Trophoblast cell (in vitro differentiated cells and primary cell): Measurements from ENCODE around the gene KHDRBS1.

Experiments
- DNase-seq, 2 donors: peaks; one replicate each; pipeline ENCODE4 v3.0.0-alpha.2; 2016
- H2AFZ ChIP-seq: 2 replicates; pipeline ENCODE4 v1.6.1; 2013; ENCODE audit warnings: low read length, moderate library complexity, mild to moderate bottlenecking; ENCODE audit not compliant: insufficient read depth, poor library complexity
- H2AK5ac ChIP-seq: 2 replicates; pipeline ENCODE4 v1.6.1; 2013; ENCODE audit warnings: mild to moderate bottlenecking, low read length
- H2BK120ac ChIP-seq: 2 replicates; pipeline ENCODE4 v1.6.1; 2013; ENCODE audit warnings: low read length, mild to moderate bottlenecking, moderate library complexity; ENCODE audit not compliant: insufficient read depth, poor library complexity
- H2BK12ac ChIP-seq: 2 replicates; pipeline ENCODE4 v1.6.1; 2013; ENCODE audit warnings: mild to moderate bottlenecking, low read length, moderate library complexity
- H2BK5ac ChIP-seq: 2 replicates; pipeline ENCODE4 v1.6.1; 2013; ENCODE audit warnings: low read length, low read depth, moderate library complexity, mild to moderate bottlenecking; ENCODE audit not compliant: poor library complexity
- H3K14ac ChIP-seq: 2 replicates; pipeline ENCODE4 v1.6.1; 2013; ENCODE audit warnings: mild to moderate bottlenecking, low read length
- H3K18ac ChIP-seq: 2 replicates; pipeline ENCODE4 v1.6.1; 2013; ENCODE audit warnings: mild to moderate bottlenecking, low read length
- H3K23ac ChIP-seq: 2 replicates; pipeline ENCODE4 v1.6.1; 2013; ENCODE audit warnings: low read length
- H3K27ac ChIP-seq: 2 replicates; pipeline ENCODE4 v1.5.1; 2013; ENCODE audit warnings: low read depth, mild to moderate bottlenecking, inconsistent platforms, low read length, moderate library complexity
- H3K27me3 ChIP-seq: 2 replicates; pipeline ENCODE4 v1.6.1; 2013; ENCODE audit warnings: inconsistent platforms, mild to moderate bottlenecking, low read length, moderate library complexity; ENCODE audit not compliant: insufficient read depth
- H3K36me3 ChIP-seq, 2 experiments: 1 replicate in 1 of 2; 2 replicates in 1 of 2; pipeline ENCODE4 v1.6.1; 2013; ENCODE audit warnings: low read length in 2 of 2, mild to moderate bottlenecking in 2 of 2, moderate library complexity in 1 of 2; ENCODE audit not compliant: insufficient read depth in 2 of 2, control insufficient read depth in 1 of 2
- H3K4ac ChIP-seq: 2 replicates; pipeline ENCODE4 v1.6.1; 2013; ENCODE audit warnings: low read depth, mild to moderate bottlenecking, low read length, moderate library complexity
- H3K4me1 ChIP-seq, 2 experiments: 1 replicate in 1 of 2; 2 replicates in 1 of 2; pipeline ENCODE4 v1.6.1; 2013; ENCODE audit warnings: low read length in 2 of 2, mild to moderate bottlenecking in 2 of 2, moderate library complexity in 1 of 2; ENCODE audit not compliant: insufficient read depth in 2 of 2, control insufficient read depth in 1 of 2
- H3K4me2 ChIP-seq: 2 replicates; pipeline ENCODE4 v1.6.1; 2013; ENCODE audit warnings: inconsistent platforms, mild to moderate bottlenecking, low read length, moderate library complexity
- H3K4me3 ChIP-seq: 2 replicates; pipeline ENCODE4 v1.5.1; 2013; ENCODE audit warnings: mild to moderate bottlenecking, low read depth, low read length, inconsistent platforms
- H3K79me1 ChIP-seq: one replicate; pipeline ENCODE4 v1.6.1; 2013; ENCODE audit warnings: low read length
- H3K79me2 ChIP-seq: 2 replicates; pipeline ENCODE4 v1.6.1; 2013; ENCODE audit warnings: low read length, mild to moderate bottlenecking; ENCODE audit not compliant: control insufficient read depth, insufficient read depth, poor library complexity
- H3K9ac ChIP-seq: 2 replicates; pipeline ENCODE4 v1.6.1; 2013; ENCODE audit warnings: mild to moderate bottlenecking, low read length
- H3K9me3 ChIP-seq: 2 replicates; pipeline ENCODE4 v1.6.1; 2013; ENCODE audit warnings: low read depth, mild to moderate bottlenecking, control low read depth, inconsistent platforms, low read length; ENCODE audit not compliant: insufficient read depth
- H4K12ac ChIP-seq: 2 replicates; pipeline ENCODE4 v1.6.1; 2013; ENCODE audit warnings: low read depth, mild to moderate bottlenecking, low read length, moderate library complexity
- H4K8ac ChIP-seq: 2 replicates; pipeline ENCODE4 v1.6.1; 2013; ENCODE audit warnings: low read depth, mild to moderate bottlenecking, low read length, moderate library complexity
- H4K91ac ChIP-seq: one replicate; pipeline ENCODE4 v1.6.1; 2013; ENCODE audit warnings: low read depth, mild to moderate bottlenecking, low read length, moderate library complexity
- WGBS: extraction: QIAGEN DNeasy Blood & Tissue Kit; methylation state at CpG from one replicate; pipeline ENCODE4 v1.1.7; 2013; ENCODE audit warnings: missing lambda C conversion rate; ENCODE audit not compliant: insufficient read length, insufficient coverage; ENCODE audit errors: extremely low coverage; 5-methylcytosine and 5-hydroxymethylcytosine counted together

KHDRBS1 gene

DNA sequence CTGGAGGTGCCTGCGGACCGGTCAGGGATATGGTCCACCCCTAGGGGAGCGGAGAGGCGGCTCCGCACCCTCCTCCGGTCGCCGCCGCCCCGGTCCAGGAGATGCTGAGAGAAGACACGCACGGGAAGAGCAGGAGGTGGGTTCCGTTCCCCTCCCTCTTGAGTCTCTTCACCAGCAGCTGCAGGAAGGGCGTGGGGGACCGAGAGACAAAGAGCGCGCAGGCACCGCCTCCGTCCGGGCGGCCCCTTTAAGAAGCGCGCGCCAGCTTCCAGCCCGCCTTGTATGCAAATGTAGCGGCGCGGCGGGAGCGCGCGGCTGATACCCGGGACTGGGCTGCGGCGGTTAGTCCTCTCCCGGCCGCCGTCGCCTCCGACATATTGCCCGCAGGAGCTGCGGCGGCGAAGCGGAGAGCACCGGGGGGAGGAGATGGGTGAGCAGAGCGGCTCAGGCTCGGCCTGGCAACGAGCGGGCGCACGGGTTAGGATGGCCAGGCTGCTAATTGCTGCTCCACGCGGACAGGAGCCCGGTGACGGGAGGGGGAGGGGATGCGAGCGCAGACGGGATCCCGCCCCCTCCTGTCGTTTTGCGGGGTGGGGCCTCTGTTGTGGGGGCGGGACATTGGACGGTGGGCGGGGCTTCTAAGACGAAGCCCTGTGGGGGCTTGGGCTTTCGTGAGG is 59.1 kb downstream of the KHDRBS1 start, which contains the start of gene TMEM39B:
TSS of gene TMEM39B (plus strand) at position 318 of the 677 bp plus-strand sequence. CDS start at position 427, 109 bp downstream.
- peaks cover 2 to 15% of the 10 kb centered on the region in 2 experiments for H3K4me1 ChIP-seq
- peak within 1 kb of the TSS; percentile 95 for H3K14ac ChIP-seq
- peak within 1 kb of the TSS; percentile 98 for H3K9ac ChIP-seq
- H3K27ac ChIP-seq: peak within 1 kb of the TSS; percentile 91
- peak within 1 kb of the TSS; percentile 93 for H3K4me2 ChIP-seq
- H2BK12ac ChIP-seq: no peak within 1 kb of the TSS
- peak within 1 kb of the TSS; percentile 100 for H3K4me3 ChIP-seq
- peaks cover 11% of the 10 kb centered on the region for H3K79me1 ChIP-seq
- H3K23ac ChIP-seq: no peak within 1 kb of the TSS
- peak within 1 kb of the TSS; percentile 83 for H3K18ac ChIP-seq
- H3K27me3 ChIP-seq: no peaks in the 10 kb centered on the region
- peaks cover 14 to 20% of the 10 kb centered on the region in 2 experiments for H3K36me3 ChIP-seq
- H2BK5ac ChIP-seq: peak within 1 kb of the TSS; percentile 83
- H3K4ac ChIP-seq: peak within 1 kb of the TSS; percentile 37
- peak within 1 kb of the TSS; percentile 86 for H4K91ac ChIP-seq
- peak within 1 kb of the TSS; percentile 94 for H4K8ac ChIP-seq
- H2AFZ ChIP-seq: peak within 1 kb of the TSS; percentile 95
- peak within 1 kb of the TSS; percentile 84 for H4K12ac ChIP-seq
- no peaks in the 10 kb centered on the region for H3K9me3 ChIP-seq
- DNase-seq: peak; percentile 91 to 92
- WGBS: no CpG with 5 or more reads among the region's 67 CpGs
- H2BK120ac ChIP-seq: peak within 1 kb of the TSS; percentile 87
- H3K79me2 ChIP-seq: peaks cover 4% of the 10 kb centered on the region
- H2AK5ac ChIP-seq: no peak within 1 kb of the TSS

DNA sequence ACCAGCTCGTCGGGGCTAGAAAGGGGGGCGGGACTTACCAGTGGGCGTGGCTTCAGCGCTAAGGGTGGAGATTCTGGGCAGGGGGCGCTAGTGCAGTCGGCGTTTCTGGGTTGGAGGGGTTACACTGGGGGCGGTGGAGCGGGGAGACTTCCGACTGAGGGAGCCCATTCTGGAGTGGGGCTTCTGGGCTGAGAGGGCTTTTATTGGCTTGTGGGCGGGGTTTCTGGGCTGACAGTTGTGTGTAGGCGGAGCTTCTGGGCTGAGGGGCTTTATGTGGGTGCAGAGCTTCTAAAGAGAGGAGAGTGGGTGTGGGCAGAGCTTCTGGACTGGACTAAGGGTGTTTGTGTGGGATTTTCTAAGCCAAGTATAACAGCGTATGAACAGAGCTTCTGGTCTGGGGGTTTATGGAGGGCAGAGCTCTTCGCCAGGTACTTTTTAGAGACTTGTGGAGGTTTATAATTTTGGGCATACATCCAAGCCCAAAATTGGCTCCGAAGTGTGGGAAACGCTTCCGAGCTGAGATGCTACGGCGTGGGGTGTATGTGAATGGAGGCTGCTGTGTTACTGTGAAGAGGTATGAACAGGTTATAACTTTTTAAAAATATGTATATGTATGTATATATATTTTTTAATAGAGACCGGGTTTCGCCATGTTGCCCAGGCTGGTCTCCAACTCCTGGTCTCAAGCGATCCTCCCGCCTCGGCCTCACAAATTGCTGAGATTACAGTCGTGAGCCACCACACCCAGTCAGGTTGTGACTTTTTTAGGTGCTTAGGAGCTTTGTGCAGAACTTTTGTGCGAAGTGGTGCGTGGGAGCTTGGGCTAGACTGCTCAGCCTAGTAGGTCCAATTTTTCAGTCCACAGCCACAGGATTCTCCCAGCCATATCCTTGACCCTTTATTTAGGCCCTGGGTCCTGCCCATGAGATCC is 59.9 kb downstream of the KHDRBS1 start:
- peak overlapping the region; percentile 15 for H2AFZ ChIP-seq
- no peaks in the 10 kb centered on the region for H3K9me3 ChIP-seq
- peak overlapping the region; percentile 24 for H3K4ac ChIP-seq
- H3K23ac ChIP-seq: no peak overlapping the region
- peaks cover 2 to 15% of the 10 kb centered on the region in 2 experiments for H3K4me1 ChIP-seq
- peak overlapping the region; percentile 33 for H3K18ac ChIP-seq
- no CpG with 5 or more reads among the region's 28 CpGs for WGBS
- no peaks in the 10 kb centered on the region for H3K27me3 ChIP-seq
- no peak overlapping the region for H2BK120ac ChIP-seq
- no peak for DNase-seq
- peak overlapping the region; percentile 72 for H3K4me2 ChIP-seq
- H3K79me1 ChIP-seq: peaks cover 11% of the 10 kb centered on the region
- H2AK5ac ChIP-seq: no peak overlapping the region
- H4K8ac ChIP-seq: peak overlapping the region; percentile 42
- H3K36me3 ChIP-seq: peaks cover 19 to 25% of the 10 kb centered on the region in 2 experiments
- H3K9ac ChIP-seq: no peak overlapping the region
- H3K14ac ChIP-seq: no peak overlapping the region
- H4K91ac ChIP-seq: peak overlapping the region; percentile 1
- no peak overlapping the region for H3K27ac ChIP-seq
- H3K79me2 ChIP-seq: peaks cover 4% of the 10 kb centered on the region
- H2BK5ac ChIP-seq: no peak overlapping the region
- H3K4me3 ChIP-seq: peak overlapping the region; percentile 71
- no peak overlapping the region for H2BK12ac ChIP-seq
- peak overlapping the region; percentile 22 for H4K12ac ChIP-seq

DNA sequence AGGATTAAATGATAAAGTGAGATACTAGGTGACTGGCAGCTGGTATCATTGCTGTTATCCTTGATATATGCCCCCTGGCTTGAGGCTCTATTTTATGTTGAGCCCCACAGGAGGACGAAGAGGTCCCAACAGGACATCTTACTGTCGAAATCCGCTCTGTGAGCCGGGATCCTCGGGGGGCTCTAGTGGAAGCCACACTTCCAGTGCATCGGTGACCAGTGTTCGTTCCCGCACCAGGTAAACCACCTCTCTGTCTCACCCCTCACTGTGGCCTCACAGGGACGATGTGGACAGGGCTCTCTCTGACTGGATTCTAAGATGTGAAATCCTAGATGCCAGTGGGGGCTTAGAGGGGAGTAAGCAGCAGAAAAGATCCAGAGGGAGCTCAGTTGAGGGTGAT is 61.2 kb downstream of the KHDRBS1 start:
- no peak overlapping the region for H2BK5ac ChIP-seq
- H3K4me3 ChIP-seq: no peak overlapping the region
- H3K4ac ChIP-seq: no peak overlapping the region
- no peak overlapping the region for H4K8ac ChIP-seq
- no peaks in the 10 kb centered on the region for H3K9me3 ChIP-seq
- no peak overlapping the region for H2BK120ac ChIP-seq
- peaks cover 21 to 28% of the 10 kb centered on the region in 2 experiments for H3K36me3 ChIP-seq
- peaks cover 2 to 15% of the 10 kb centered on the region in 2 experiments for H3K4me1 ChIP-seq
- no peaks in the 10 kb centered on the region for H3K27me3 ChIP-seq
- H2BK12ac ChIP-seq: no peak overlapping the region
- H3K9ac ChIP-seq: no peak overlapping the region
- H4K91ac ChIP-seq: no peak overlapping the region
- H3K18ac ChIP-seq: no peak overlapping the region
- no peak overlapping the region for H4K12ac ChIP-seq
- H3K79me1 ChIP-seq: peaks cover 11% of the 10 kb centered on the region
- H3K14ac ChIP-seq: no peak overlapping the region
- H3K23ac ChIP-seq: no peak overlapping the region
- no peak overlapping the region for H2AK5ac ChIP-seq
- no peak overlapping the region for H3K27ac ChIP-seq
- H2AFZ ChIP-seq: no peak overlapping the region
- DNase-seq: no peak
- WGBS: no CpG with 5 or more reads among the region's 9 CpGs
- no peak overlapping the region for H3K4me2 ChIP-seq
- peaks cover 4% of the 10 kb centered on the region for H3K79me2 ChIP-seq

DNA sequence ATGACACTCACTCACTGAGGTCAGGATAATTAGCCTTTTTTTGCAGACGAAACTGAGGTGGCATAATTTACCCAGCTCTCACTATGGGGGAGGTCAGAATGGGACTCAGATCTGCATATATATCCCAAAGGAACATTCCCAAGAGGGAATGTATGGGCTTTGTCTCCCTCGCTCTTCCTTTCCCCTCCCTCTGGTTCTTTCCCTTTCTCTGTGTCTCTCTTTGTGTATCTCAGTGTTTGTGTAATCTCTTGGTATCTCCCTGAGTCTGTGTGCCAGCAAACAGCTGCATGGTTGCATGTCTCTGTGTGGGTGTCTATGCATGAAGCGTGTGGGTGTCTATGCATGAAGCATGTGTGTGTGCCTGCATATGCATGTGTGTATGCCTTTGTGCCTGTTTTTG is 63.8 kb downstream of the KHDRBS1 start:
- Histone ChIP-seq H3K23ac (no peak overlapping the region), H3K4me3 (no peak overlapping the region), H3K18ac (no peak overlapping the region), H2BK5ac (no peak overlapping the region), H2AK5ac (no peak overlapping the region), H4K91ac (no peak overlapping the region), H3K36me3 (peaks cover 24 to 28% of the 10 kb centered on the region in 2 experiments), H2BK120ac (no peak overlapping the region), H3K4me1 (peaks cover 2 to 9% of the 10 kb centered on the region in 2 experiments), H3K9me3 (no peaks in the 10 kb centered on the region), H3K79me2 (peaks cover 3% of the 10 kb centered on the region), H3K4ac (no peak overlapping the region), H2BK12ac (no peak overlapping the region), H4K12ac (no peak overlapping the region), H2AFZ (no peak overlapping the region), H3K79me1 (peaks cover 8% of the 10 kb centered on the region), H3K9ac (no peak overlapping the region), H3K14ac (no peak overlapping the region), H4K8ac (no peak overlapping the region), H3K4me2 (no peak overlapping the region), H3K27me3 (no peaks in the 10 kb centered on the region), H3K27ac (no peak overlapping the region)
- DNase-seq: no peak
- no CpG with 5 or more reads among the region's 3 CpGs for WGBS
